KOPT-K1 (cell line): Measurements from ENCODE around the gene PLCB3.

Source experiments
- H3K27ac ChIP-seq: fragments of 200-600 bp; sonication (generic); 2 replicates; pipeline ENCODE4 v1.5.1; 2016; ENCODE audit warnings: antibody characterized with exemption, mild to moderate bottlenecking, low read depth, low read length; ENCODE audit not compliant: poor library complexity, severe bottlenecking
- H3K36me3 ChIP-seq: fragments of 200-600 bp; sonication (generic); 2 replicates; pipeline ENCODE4 v1.5.1; 2017; ENCODE audit warnings: antibody characterized with exemption, mild to moderate bottlenecking, low read length, moderate library complexity; ENCODE audit not compliant: insufficient read depth
- H3K9me3 ChIP-seq: fragments of 200-600 bp; sonication (generic); 2 replicates; pipeline ENCODE4 v1.5.1; 2017; ENCODE audit warnings: antibody characterized with exemption, low read length, mild to moderate bottlenecking; ENCODE audit not compliant: insufficient read depth, poor library complexity, severe bottlenecking

The PLCB3 gene

GRCh38 chr11:64251016-64251752, at the start of gene PLCB3:
Gene PLCB3 (plus strand): TSS chr11:64251530. CDS start chr11:64251650, 120 bp downstream.
- H3K27ac ChIP-seq: peak within 1 kb of the TSS; percentile 21
- peaks cover under 1% of the 10 kb centered on the region; the same call in 1 of the 2 replicates for H3K36me3 ChIP-seq
- H3K9me3 ChIP-seq: no peaks in the 10 kb centered on the region

GRCh38 chr11:64201543-64201942, 49.8 kb upstream of the PLCB3 start:
- H3K27ac ChIP-seq: no peak overlapping the region
- no peaks in the 10 kb centered on the region for H3K9me3 ChIP-seq
- peaks cover 93% of the 10 kb centered on the region for H3K36me3 ChIP-seq

- Histone ChIP-seq H3K27ac (no peak overlapping the region), H3K9me3 (no peaks in the 10 kb centered on the region), H3K36me3 (peaks cover 79% of the 10 kb centered on the region)
These were observed 48.3 kb upstream of the PLCB3 start for GRCh38 chr11:64202992-64203391.

GRCh38 chr11:64203421-64204079, 47.8 kb upstream of the PLCB3 start:
- H3K36me3 ChIP-seq: peaks cover 76% of the 10 kb centered on the region
- H3K27ac ChIP-seq: no peak overlapping the region
- H3K9me3 ChIP-seq: no peaks in the 10 kb centered on the region

GRCh38 chr11:64204080-64204440, 47.3 kb upstream of the PLCB3 start:
- peaks cover 76% of the 10 kb centered on the region for H3K36me3 ChIP-seq
- H3K9me3 ChIP-seq: no peaks in the 10 kb centered on the region
- no peak overlapping the region for H3K27ac ChIP-seq

GRCh38 chr11:64204464-64204989, 46.8 kb upstream of the PLCB3 start:
- Histone ChIP-seq H3K9me3 (no peaks in the 10 kb centered on the region), H3K36me3 (peaks cover 78% of the 10 kb centered on the region), H3K27ac (no peak overlapping the region)

GRCh38 chr11:64206457-64207255, 44.7 kb upstream of the PLCB3 start, which contains the start of gene FERMT3:
Gene FERMT3 (plus strand): TSS chr11:64206721. CDS start chr11:64207365, 644 bp downstream.
- H3K9me3 ChIP-seq: no peaks in the 10 kb centered on the region
- H3K27ac ChIP-seq: peak within 1 kb of the TSS; percentile 93
- H3K36me3 ChIP-seq: peaks cover 78% of the 10 kb centered on the region

GRCh38 chr11:64207256-64208085, 43.9 kb upstream of the PLCB3 start:
- Histone ChIP-seq H3K27ac (peak overlapping the region; percentile 93), H3K9me3 (no peaks in the 10 kb centered on the region), H3K36me3 (peaks cover 78% of the 10 kb centered on the region)

- no peaks in the 10 kb centered on the region for H3K9me3 ChIP-seq
- peak overlapping the region; percentile 93 for H3K27ac ChIP-seq
- peaks cover 77% of the 10 kb centered on the region for H3K36me3 ChIP-seq
These were observed 43.1 kb upstream of the PLCB3 start for GRCh38 chr11:64208086-64208795.

GRCh38 chr11:64208796-64209562, 42.4 kb upstream of the PLCB3 start:
- Histone ChIP-seq H3K36me3 (peaks cover 76% of the 10 kb centered on the region), H3K9me3 (no peaks in the 10 kb centered on the region), H3K27ac (peak overlapping the region; percentile 93)

- Histone ChIP-seq H3K9me3 (no peaks in the 10 kb centered on the region), H3K36me3 (peaks cover 76% of the 10 kb centered on the region), H3K27ac (no peak overlapping the region)
These were observed 41.8 kb upstream of the PLCB3 start for GRCh38 chr11:64209563-64209843.

- peaks cover 76% of the 10 kb centered on the region for H3K36me3 ChIP-seq
- no peaks in the 10 kb centered on the region for H3K9me3 ChIP-seq
- H3K27ac ChIP-seq: no peak overlapping the region
These were observed 40.9 kb upstream of the PLCB3 start for GRCh38 chr11:64210301-64211020.
